Liver (tissue), 9 donors: ENCODE data around the gene GALNT14. TPM values are rescaled to one million over a fixed set of nuclear protein-coding genes. Genes with fewer than 3 reads are reported as not detected.

Source experiments
- DNase-seq: peaks from one replicate; pipeline ENCODE4 v3.0.0-alpha.2; 2017; ENCODE audit warnings: low spot score
- H3K27ac ChIP-seq, 2 donors: one replicate each; pipeline ENCODE4 v1.7.0; 2013; ENCODE audit warnings: inconsistent platforms in 2 of 2, low read length in 2 of 2, control low read depth in 1 of 2, low read depth in 1 of 2, mild to moderate bottlenecking in 1 of 2
- H3K27me3 ChIP-seq, 4 donors: one replicate each; pipeline versions ENCODE4 v1.6.1 to v1.7.0; 2013; ENCODE audit warnings: low read length in 3 of 4, inconsistent platforms in 1 of 4, mild to moderate bottlenecking in 1 of 4, moderate library complexity in 1 of 4; ENCODE audit not compliant: control insufficient read depth in 4 of 4, insufficient read depth in 4 of 4
- H3K36me3 ChIP-seq, 4 donors: one replicate each; pipeline versions ENCODE4 v1.6.1 to v1.7.0; 2013; ENCODE audit warnings: low read length in 3 of 4, mild to moderate bottlenecking in 3 of 4, low read depth in 1 of 4, moderate library complexity in 1 of 4; ENCODE audit not compliant: control insufficient read depth in 4 of 4, insufficient read depth in 3 of 4
- H3K4me1 ChIP-seq, 4 donors: one replicate each; pipeline versions ENCODE4 v1.6.1 to v1.7.0; 2013; ENCODE audit warnings: low read length in 3 of 4, mild to moderate bottlenecking in 3 of 4, moderate library complexity in 1 of 4; ENCODE audit not compliant: control insufficient read depth in 4 of 4, insufficient read depth in 4 of 4
- H3K4me3 ChIP-seq, 3 donors: one replicate each; pipeline versions ENCODE4 v1.6.1 to v1.7.0; 2013; ENCODE audit warnings: low read length in 3 of 3, control low read depth in 1 of 3, low read depth in 1 of 3, mild to moderate bottlenecking in 1 of 3
- H3K9ac ChIP-seq, 2 donors: one replicate each; pipeline ENCODE4 v1.7.0; 2013; ENCODE audit warnings: low read length in 2 of 2, mild to moderate bottlenecking in 2 of 2, moderate library complexity in 2 of 2, control low read depth in 1 of 2, low read depth in 1 of 2
- H3K9me3 ChIP-seq, 4 donors: one replicate each; pipeline versions ENCODE4 v1.6.1 to v1.7.0; 2013; ENCODE audit warnings: low read length in 3 of 4; ENCODE audit not compliant: control insufficient read depth in 4 of 4
- ATF3 ChIP-seq: IDR thresholded peaks from 2 replicates; pipeline ENCODE4 v1.6.1; 2016; ENCODE audit warnings: antibody characterized with exemption
- CTCF ChIP-seq: fragments of 150-350 bp; IDR thresholded peaks from 2 replicates; pipeline ENCODE4 v1.5.1; 2017; ENCODE audit warnings: improper control_type of control experiment, low read depth, low read length; ENCODE audit not compliant: missing input control
- EGR1 ChIP-seq, 2 donors: IDR thresholded peaks; 2 replicates each; pipeline ENCODE4 v1.6.1; 2016 to 2018; ENCODE audit warnings: antibody characterized with exemption in 2 of 2, low read depth in 2 of 2
- FOXA1 ChIP-seq: IDR thresholded peaks from 2 replicates; pipeline ENCODE4 v1.6.1; 2016; ENCODE audit warnings: antibody characterized with exemption
- FOXA2 ChIP-seq: IDR thresholded peaks from 2 replicates; pipeline ENCODE4 v1.6.1; 2016; ENCODE audit warnings: antibody characterized with exemption
- GABPA ChIP-seq, 2 donors: IDR thresholded peaks in 1 of 2; conservative IDR thresholded peaks in 1 of 2; 2 replicates each; pipeline ENCODE4 v1.6.1; 2016; ENCODE audit warnings: antibody characterized with exemption in 2 of 2, mild to moderate bottlenecking in 1 of 2, moderate library complexity in 1 of 2
- HNF4A ChIP-seq, 2 donors: conservative IDR thresholded peaks; 2 replicates each; pipeline ENCODE4 v1.6.1; 2016; ENCODE audit warnings: antibody characterized with exemption in 2 of 2, mild to moderate bottlenecking in 2 of 2
- HNF4G ChIP-seq: IDR thresholded peaks from 2 replicates; pipeline ENCODE4 v1.6.1; 2016; ENCODE audit warnings: antibody characterized with exemption
- JUND ChIP-seq, 2 donors: IDR thresholded peaks; 2 replicates each; pipeline ENCODE4 v1.6.1; 2016; ENCODE audit warnings: antibody characterized with exemption in 2 of 2
- MAX ChIP-seq: IDR thresholded peaks from 2 replicates; pipeline ENCODE4 v1.6.1; 2016; ENCODE audit warnings: antibody characterized with exemption
- NR2F2 ChIP-seq: IDR thresholded peaks from 2 replicates; pipeline ENCODE4 v1.6.1; 2016; ENCODE audit warnings: antibody characterized with exemption
- RAD21 ChIP-seq, 2 donors: IDR thresholded peaks; 2 replicates each; pipeline ENCODE4 v1.6.1; 2016; ENCODE audit warnings: antibody characterized with exemption in 2 of 2, mild to moderate bottlenecking in 2 of 2
- REST ChIP-seq: IDR thresholded peaks from 2 replicates; pipeline ENCODE4 v1.6.1; 2016; ENCODE audit warnings: antibody characterized with exemption, mild to moderate bottlenecking
- RXRA ChIP-seq, 2 donors: IDR thresholded peaks; 2 replicates each; pipeline ENCODE4 v1.6.1; 2017 to 2018; ENCODE audit warnings: antibody characterized with exemption in 2 of 2, mild to moderate bottlenecking in 1 of 2
- TAF1 ChIP-seq: conservative IDR thresholded peaks from 2 replicates; pipeline ENCODE4 v1.6.1; 2016; ENCODE audit warnings: antibody characterized with exemption, mild to moderate bottlenecking
- YY1 ChIP-seq: IDR thresholded peaks from 2 replicates; pipeline ENCODE4 v1.6.1; 2016; ENCODE audit warnings: antibody characterized with exemption, mild to moderate bottlenecking
- ZBTB33 ChIP-seq: IDR thresholded peaks from 2 replicates; pipeline ENCODE4 v1.6.1; 2016; ENCODE audit warnings: antibody characterized with exemption
- WGBS: extraction: QIAGEN DNeasy Blood & Tissue Kit; methylation state at CpG from one replicate; pipeline ENCODE4 v1.1.7; 2013; 5-methylcytosine and 5-hydroxymethylcytosine counted together
- polyA plus RNA-seq, 2 donors: library from polyadenylated mRNA; stranded (reverse) in 1 of 2; unstranded in 1 of 2; fragments of 200-250 nt in 1 of 2; fragments of >200 nt in 1 of 2; fragmentation: Nextera tagmentation in 1 of 2; extraction: Ambion mirVana in 1 of 2; gene quantifications; one replicate each; pipeline versions ENCODE4 v1.2.1 to v1.2.3, GENCODE V29; 2013 to 2015
- total RNA-seq, 2 donors: library from RNA; depleted of rRNA; stranded (reverse); fragments of >200 nt; gene quantifications; one replicate each; pipeline ENCODE4 v1.2.3, GENCODE V29; 2014
- donor health status: healthy.
- donor health status: healthy.
- donor health status: healthy.
- donor health status: healthy.
- donor health status: healthy.

GALNT14 gene
- total and polyA plus RNA-seq, 4 donors: 0.86 to 2.0 (median 1.5) TPM

- Histone ChIP-seq H3K36me3 (no peaks in the 10 kb centered on the region), H3K9me3 (no peaks in the 10 kb centered on the region), H3K4me1 (peaks cover 10 to 19% (median 14%) of the 10 kb centered on the region in 4 donors), H3K27me3 (peaks cover 0 to 9% (median 6%) of the 10 kb centered on the region in 4 donors), H3K27ac (no peak overlapping the region), H3K9ac (no peak overlapping the region), H3K4me3 (no peak overlapping the region)
- no peak for DNase-seq
- WGBS: 48% methylated on average over 10 of the region's 10 CpGs
- no peak for TF ChIP-seq FOXA2
- no peak for TF ChIP-seq RAD21 (IDR thresholded peaks at IDR 0.05)
- no peak for TF ChIP-seq MAX
- no peak for TF ChIP-seq ATF3
- no peak for TF ChIP-seq REST
- TF ChIP-seq FOXA1: no peak
- TF ChIP-seq HNF4G: no peak
- TF ChIP-seq HNF4A (conservative IDR thresholded peaks at IDR 0.05): no peak
- no peak for TF ChIP-seq EGR1 (IDR thresholded peaks at IDR 0.05; ENCODE audit: low read depth in 2 of 2)
- TF ChIP-seq YY1: no peak
- TF ChIP-seq NR2F2: no peak
- TF ChIP-seq CTCF: no peak
- TF ChIP-seq ZBTB33: no peak
- TF ChIP-seq GABPA (IDR thresholded peaks at IDR 0.05 in 1 of 2, conservative IDR thresholded peaks at IDR 0.05 in 1 of 2): no peak
- no peak for TF ChIP-seq RXRA (IDR thresholded peaks at IDR 0.05)
- TF ChIP-seq TAF1: no peak
- TF ChIP-seq JUND (IDR thresholded peaks at IDR 0.05): no peak
Observed at GRCh38 chr2:31136732-31137131, 1.5 kb downstream of the GALNT14 start.
